MM.1S (cell line): Measurements from ENCODE around the gene LYPD5.
A peak's percentile ranks its signal among the peaks of the same experiment; 100 is the strongest.

Experiments
- DNase-seq: peaks from one replicate; pipeline ENCODE4 v3.0.0-alpha.2; 2015
- H2AFZ ChIP-seq: fragments of 300-600 bp; sonication (generic); 2 replicates; pipeline ENCODE4 v1.6.0; 2016; ENCODE audit warnings: antibody characterized with exemption, low read length
- H3F3A ChIP-seq: fragments of 300-600 bp; sonication (generic); 2 replicates; pipeline ENCODE4 v1.6.1; 2016; ENCODE audit warnings: mild to moderate bottlenecking, antibody characterized with exemption, low read length, moderate library complexity, mixed read lengths; ENCODE audit not compliant: insufficient read depth
- H3K27ac ChIP-seq: fragments of 300-600 bp; sonication (generic); 2 replicates; pipeline ENCODE4 v1.5.1; 2016; ENCODE audit warnings: mild to moderate bottlenecking, low read length
- H3K27me3 ChIP-seq: fragments of 300-600 bp; sonication (generic); replicated peaks from 2 replicates; pipeline ENCODE4 v1.6.0; 2016; ENCODE audit warnings: low read length; ENCODE audit not compliant: insufficient read depth
- H3K36me3 ChIP-seq: fragments of 300-600 bp; sonication (generic); replicated peaks from 2 replicates; pipeline ENCODE4 v1.6.1; 2016; ENCODE audit warnings: mild to moderate bottlenecking, low read length, mixed read lengths; ENCODE audit not compliant: insufficient read depth
- H3K4me1 ChIP-seq: fragments of 300-600 bp; sonication (generic); 2 replicates; pipeline ENCODE4 v1.6.1; 2016; ENCODE audit warnings: low read length, mixed read lengths
- H3K4me2 ChIP-seq: fragments of 300-600 bp; sonication (generic); 2 replicates; pipeline ENCODE4 v1.6.0; 2016; ENCODE audit warnings: low read depth, low read length
- H3K4me3 ChIP-seq: fragments of 300-600 bp; sonication (generic); 2 replicates; pipeline ENCODE4 v1.5.1; 2016; ENCODE audit warnings: low read length, mixed read lengths
- H3K79me2 ChIP-seq: fragments of 300-600 bp; sonication (generic); 2 replicates; pipeline ENCODE4 v1.6.1; 2016; ENCODE audit warnings: mixed run types, low read length, mixed read lengths
- H3K9ac ChIP-seq: fragments of 300-600 bp; sonication (generic); 2 replicates; pipeline ENCODE4 v1.6.1; 2016; ENCODE audit warnings: low read length, mixed read lengths
- H3K9me2 ChIP-seq: fragments of 300-600 bp; sonication (generic); replicated peaks from 2 replicates; pipeline ENCODE4 v1.6.1; 2016; ENCODE audit warnings: mild to moderate bottlenecking, low read length, mixed read lengths; ENCODE audit not compliant: insufficient read depth
- H3K9me3 ChIP-seq: fragments of 300-600 bp; sonication (generic); replicated peaks from 2 replicates; pipeline ENCODE4 v1.6.1; 2016; ENCODE audit warnings: mild to moderate bottlenecking, low read length, mixed read lengths; ENCODE audit not compliant: insufficient read depth
- H4K20me1 ChIP-seq: fragments of 300-600 bp; sonication (generic); 2 replicates; pipeline ENCODE4 v1.6.1; 2016; ENCODE audit warnings: mild to moderate bottlenecking, low read length, moderate library complexity, mixed read lengths; ENCODE audit not compliant: insufficient read depth
- CTCF ChIP-seq: fragments of 300-600 bp; sonication (generic); IDR thresholded peaks from 2 replicates; pipeline ENCODE4 v1.5.1; 2016; ENCODE audit warnings: antibody characterized with exemption, low read length, mixed read lengths
- EZH2 ChIP-seq: fragments of 300-600 bp; sonication (generic); optimal IDR thresholded peaks from 2 replicates; pipeline ENCODE3; 2017; ENCODE audit warnings: low read depth, mild to moderate bottlenecking, antibody characterized with exemption, low read length, mixed read lengths
- EZH2phosphoT487 ChIP-seq: fragments of 300-600 bp; sonication (generic); IDR thresholded peaks from 2 replicates; pipeline ENCODE4 v1.6.1; 2018; ENCODE audit warnings: antibody characterized with exemption, low read length

The LYPD5 gene

GRCh38 chr19:43804432-43804831, 2.2 kb upstream of the LYPD5 start:
- Histone ChIP-seq H3K27me3 (no peaks in the 10 kb centered on the region; the same call in 1 of the 2 replicates), H3K4me3 (no peak overlapping the region), H4K20me1 (no peaks in the 10 kb centered on the region), H3K4me2 (no peak overlapping the region), H3K9ac (no peak overlapping the region), H3F3A (no peaks in the 10 kb centered on the region), H3K4me1 (no peaks in the 10 kb centered on the region), H2AFZ (no peak overlapping the region), H3K9me2 (no peaks in the 10 kb centered on the region), H3K9me3 (no peaks in the 10 kb centered on the region), H3K36me3 (no peaks in the 10 kb centered on the region), H3K79me2 (no peaks in the 10 kb centered on the region), H3K27ac (no peak overlapping the region)
- TF ChIP-seq EZH2 = no peak
- no peak for DNase-seq

- H3K27me3 ChIP-seq = no peaks in the 10 kb centered on the region
- DNase-seq = no peak
Measured at GRCh38 chr19:43799502-43800142, 2.6 kb downstream of the LYPD5 start.

GRCh38 chr19:43798546-43799409, 3.5 kb downstream of the LYPD5 start:
- H3K9me2 ChIP-seq = no peaks in the 10 kb centered on the region
- H2AFZ ChIP-seq = no peak overlapping the region
- no peak overlapping the region for H3K27ac ChIP-seq
- H3K9ac ChIP-seq = no peak overlapping the region
- no peaks in the 10 kb centered on the region for H3F3A ChIP-seq
- no peaks in the 10 kb centered on the region for H3K4me1 ChIP-seq
- H3K27me3 ChIP-seq = no peaks in the 10 kb centered on the region
- no peaks in the 10 kb centered on the region for H3K9me3 ChIP-seq
- no peaks in the 10 kb centered on the region for H3K79me2 ChIP-seq
- TF ChIP-seq EZH2 = no peak
- TF ChIP-seq EZH2phosphoT487 = no peak
- no peak for TF ChIP-seq CTCF
- H3K4me3 ChIP-seq = no peak overlapping the region
- H3K4me2 ChIP-seq = peak overlapping the region; percentile 6; the same call in 1 of the 2 replicates
- H4K20me1 ChIP-seq = no peaks in the 10 kb centered on the region
- DNase-seq = no peak
- no peaks in the 10 kb centered on the region for H3K36me3 ChIP-seq

More at GRCh38 chr19:43799502-43800142, 2.6 kb downstream of the LYPD5 start:
- TF ChIP-seq CTCF (no peak), EZH2phosphoT487 (no peak), EZH2 (no peak)
- H3K9me3 ChIP-seq = no peaks in the 10 kb centered on the region
- H3K4me1 ChIP-seq = no peaks in the 10 kb centered on the region
- no peak overlapping the region for H3K9ac ChIP-seq
- H4K20me1 ChIP-seq = no peaks in the 10 kb centered on the region
- no peaks in the 10 kb centered on the region for H3K79me2 ChIP-seq
- H2AFZ ChIP-seq = no peak overlapping the region
- no peak overlapping the region for H3K4me3 ChIP-seq
- H3K4me2 ChIP-seq = no peak overlapping the region
- no peaks in the 10 kb centered on the region for H3K36me3 ChIP-seq
- H3F3A ChIP-seq = no peaks in the 10 kb centered on the region
- H3K9me2 ChIP-seq = no peaks in the 10 kb centered on the region
- no peak overlapping the region for H3K27ac ChIP-seq
